Upper lobe of left lung (tissue), 6 donors: ENCODE measurements around the gene WRNIP1. TPM values are rescaled to one million over a fixed set of nuclear protein-coding genes. Genes with fewer than 3 reads are reported as not detected.
A peak's percentile ranks its signal among the peaks of the same experiment; 100 is the strongest.

Experiments
- ATAC-seq, 2 donors: fragments of 200-7000 bp; cut with Tn5 transposase; one replicate each; pipeline ENCODE4 v1.9.1; 2022; ENCODE audit warnings: mild to moderate bottlenecking in 2 of 2, moderate library complexity in 2 of 2; ENCODE audit not compliant: low FRiP score in 2 of 2
- DNase-seq, 2 donors: peaks; one replicate each; pipeline ENCODE4 v3.0.0-alpha.2; 2019 to 2020
- H3K27ac ChIP-seq, 4 donors: fragments of 200-600 bp; sonication (generic); one replicate each; pipeline ENCODE4 v1.5.1; 2016 to 2019
- H3K27me3 ChIP-seq, 4 donors: fragments of 200-600 bp; sonication (generic); one replicate each; pipeline ENCODE4 v1.5.1; 2017 to 2019
- H3K36me3 ChIP-seq, 4 donors: fragments of 200-600 bp; sonication (generic); one replicate each; pipeline ENCODE4 v1.5.1; 2016 to 2019
- H3K4me1 ChIP-seq, 4 donors: fragments of 200-600 bp; sonication (generic); one replicate each; pipeline ENCODE4 v1.5.1; 2018 to 2019
- H3K4me3 ChIP-seq, 4 donors: fragments of 200-600 bp; sonication (generic); one replicate each; pipeline ENCODE4 v1.5.1; 2017 to 2019; ENCODE audit warnings: mild to moderate bottlenecking in 2 of 4, moderate library complexity in 1 of 4
- H3K9me3 ChIP-seq, 4 donors: fragments of 200-600 bp; sonication (generic); one replicate each; pipeline ENCODE4 v1.5.1; 2018 to 2019
- EP300 ChIP-seq, 4 donors: sonication (generic); formaldehyde crosslinking; IDR thresholded peaks; one replicate each; pipeline ENCODE4 v1.5.1; 2017; ENCODE audit warnings: antibody characterized with exemption in 4 of 4, control low read depth in 2 of 4
- POLR2A ChIP-seq, 4 donors: fragments of 450-650 bp; IDR thresholded peaks; one replicate each; pipeline ENCODE4 v1.5.1; 2016 to 2017; ENCODE audit warnings: antibody characterized with exemption in 4 of 4, mild to moderate bottlenecking in 2 of 4
- POLR2AphosphoS5 ChIP-seq, 2 donors: sonication (generic); formaldehyde crosslinking; IDR thresholded peaks; one replicate each; pipeline ENCODE4 v1.5.1; 2017; ENCODE audit warnings: antibody characterized with exemption in 2 of 2
- WGBS, 2 donors: methylation state at CpG; one replicate each; pipeline ENCODE4 v1.1.5; 2017 to 2018; 5-methylcytosine and 5-hydroxymethylcytosine counted together
- total RNA-seq, 6 donors: library from RNA; depleted of rRNA in 4 of 6; stranded (reverse); fragments of >200 nt in 4 of 6; gene quantifications; one replicate each; pipeline versions ENCODE4 v1.1.0 to v1.2.1, GENCODE V29; 2016 to 2021
- TF ChIP-seq, protein P1 (sequence below), 6 experiments: fragments of 450-650 bp in 4 of 6; fragments of 200-600 bp in 2 of 6; sonication (generic) in 2 of 6; IDR thresholded peaks; one replicate each; pipeline ENCODE4 v1.5.1; 2016 to 2019; ENCODE audit warnings: antibody characterized with exemption in 6 of 6
- donor health status: DM: no; HTN: no; CAD: no; lungs with moderate emphysema.
- donor health status: DM: no; HTN: yes; CAD: no; lungs with severe emphysema.

WRNIP1 gene
- total RNA-seq, 6 donors from 2014 or later = 38.7 to 101 (median 59.2) TPM

DNA sequence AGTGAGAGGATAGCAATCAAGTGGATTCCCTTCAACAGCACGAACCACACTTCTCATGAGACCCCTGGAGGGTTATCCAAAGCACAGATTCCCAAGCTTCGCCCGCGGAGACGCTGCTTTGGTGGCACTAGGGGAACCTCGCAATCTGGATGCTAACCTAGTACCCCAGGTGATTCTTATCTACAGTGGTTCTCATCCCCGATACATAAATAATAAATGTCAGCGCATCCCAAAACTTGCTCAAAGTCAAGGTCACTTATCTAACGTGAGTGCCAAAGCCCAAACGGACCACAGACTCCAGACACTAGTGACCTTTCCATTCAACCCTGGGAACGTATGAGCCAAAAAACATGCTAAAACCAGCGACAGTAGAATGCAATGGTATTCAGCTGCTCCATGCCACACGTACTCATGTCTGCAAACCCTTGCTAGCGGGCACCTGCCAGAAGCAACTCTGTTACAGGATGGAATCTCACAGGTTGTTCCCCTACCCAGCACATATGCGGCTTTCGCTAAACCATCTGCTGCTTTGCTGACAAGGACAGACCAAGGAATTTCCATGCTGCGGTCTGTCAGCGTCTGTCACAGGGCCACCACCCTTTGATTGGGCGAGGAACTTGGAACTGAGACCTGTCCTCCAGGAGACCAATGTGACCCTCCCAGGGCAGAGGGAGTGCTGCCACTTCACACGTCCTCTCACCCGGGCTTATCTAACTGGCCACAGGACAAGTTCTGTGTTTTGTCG lies 31.3 kb upstream of the WRNIP1 start:
- H3K4me1 ChIP-seq = peaks cover 7 to 11% (median 10%) of the 10 kb centered on the region in 4 donors
- H3K27me3 ChIP-seq = no peaks in the 10 kb centered on the region
- no peaks in the 10 kb centered on the region for H3K9me3 ChIP-seq
- DNase-seq (no peak), ATAC-seq (no peak)
- peak overlapping the region in 1 of 4 donors; percentile 48 for H3K27ac ChIP-seq
- TF ChIP-seq POLR2A (IDR thresholded peaks at IDR 0.05) = no peak
- TF ChIP-seq, protein P1, sequence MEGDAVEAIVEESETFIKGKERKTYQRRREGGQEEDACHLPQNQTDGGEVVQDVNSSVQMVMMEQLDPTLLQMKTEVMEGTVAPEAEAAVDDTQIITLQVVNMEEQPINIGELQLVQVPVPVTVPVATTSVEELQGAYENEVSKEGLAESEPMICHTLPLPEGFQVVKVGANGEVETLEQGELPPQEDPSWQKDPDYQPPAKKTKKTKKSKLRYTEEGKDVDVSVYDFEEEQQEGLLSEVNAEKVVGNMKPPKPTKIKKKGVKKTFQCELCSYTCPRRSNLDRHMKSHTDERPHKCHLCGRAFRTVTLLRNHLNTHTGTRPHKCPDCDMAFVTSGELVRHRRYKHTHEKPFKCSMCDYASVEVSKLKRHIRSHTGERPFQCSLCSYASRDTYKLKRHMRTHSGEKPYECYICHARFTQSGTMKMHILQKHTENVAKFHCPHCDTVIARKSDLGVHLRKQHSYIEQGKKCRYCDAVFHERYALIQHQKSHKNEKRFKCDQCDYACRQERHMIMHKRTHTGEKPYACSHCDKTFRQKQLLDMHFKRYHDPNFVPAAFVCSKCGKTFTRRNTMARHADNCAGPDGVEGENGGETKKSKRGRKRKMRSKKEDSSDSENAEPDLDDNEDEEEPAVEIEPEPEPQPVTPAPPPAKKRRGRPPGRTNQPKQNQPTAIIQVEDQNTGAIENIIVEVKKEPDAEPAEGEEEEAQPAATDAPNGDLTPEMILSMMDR (IDR thresholded peaks at IDR 0.05) = no peak
- no peak for TF ChIP-seq POLR2AphosphoS5 (IDR thresholded peaks at IDR 0.05)
- no peak for TF ChIP-seq EP300 (IDR thresholded peaks at IDR 0.05)
- no peak overlapping the region for H3K4me3 ChIP-seq
- WGBS, 2 donors = 87 to 90% methylated on average over 22 of the region's 22 CpGs
- H3K36me3 ChIP-seq = no peaks in the 10 kb centered on the region

DNA sequence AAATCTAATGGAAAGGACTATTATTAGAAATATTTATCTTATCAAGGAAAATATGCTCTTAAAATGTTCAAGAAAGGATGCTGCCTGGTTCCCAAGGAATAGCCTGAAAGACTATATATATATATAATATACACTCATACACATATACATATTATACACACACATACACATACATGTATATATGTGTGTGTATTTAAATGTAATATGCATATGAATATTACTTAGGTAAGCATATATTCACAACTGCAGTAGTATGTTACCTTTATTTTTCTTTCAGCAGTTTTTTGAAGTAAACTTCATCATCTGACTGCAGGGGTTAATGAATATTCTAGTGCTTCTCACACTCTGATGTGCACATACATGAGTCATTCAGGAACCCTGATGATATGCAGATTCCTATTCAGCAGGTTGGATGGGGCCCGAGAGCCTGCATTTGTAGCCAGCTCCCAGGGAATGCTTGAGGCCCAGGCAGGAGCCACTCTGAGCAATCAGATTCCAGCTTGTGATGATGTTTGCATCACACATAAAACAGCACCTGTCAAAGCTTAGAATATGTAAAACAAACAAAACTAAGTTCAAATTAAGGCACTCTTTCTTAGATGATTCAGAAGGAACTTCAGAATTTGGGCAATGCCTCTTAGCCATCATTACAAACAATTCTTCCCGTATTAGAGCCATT lies 30.6 kb upstream of the WRNIP1 start:
- DNase-seq (no peak), ATAC-seq (no peak)
- peaks cover 7 to 11% (median 10%) of the 10 kb centered on the region in 4 donors for H3K4me1 ChIP-seq
- TF ChIP-seq POLR2A (IDR thresholded peaks at IDR 0.05) = no peak
- TF ChIP-seq, protein P1 (IDR thresholded peaks at IDR 0.05) = no peak
- no peak for TF ChIP-seq POLR2AphosphoS5 (IDR thresholded peaks at IDR 0.05)
- TF ChIP-seq EP300 (IDR thresholded peaks at IDR 0.05) = no peak
- H3K27me3 ChIP-seq = no peaks in the 10 kb centered on the region
- no peaks in the 10 kb centered on the region for H3K9me3 ChIP-seq
- H3K27ac ChIP-seq = no peak overlapping the region
- no peaks in the 10 kb centered on the region for H3K36me3 ChIP-seq
- no peak overlapping the region for H3K4me3 ChIP-seq
- 84 to 91% methylated on average over 2 of the region's 2 CpGs for WGBS, 2 donors

DNA sequence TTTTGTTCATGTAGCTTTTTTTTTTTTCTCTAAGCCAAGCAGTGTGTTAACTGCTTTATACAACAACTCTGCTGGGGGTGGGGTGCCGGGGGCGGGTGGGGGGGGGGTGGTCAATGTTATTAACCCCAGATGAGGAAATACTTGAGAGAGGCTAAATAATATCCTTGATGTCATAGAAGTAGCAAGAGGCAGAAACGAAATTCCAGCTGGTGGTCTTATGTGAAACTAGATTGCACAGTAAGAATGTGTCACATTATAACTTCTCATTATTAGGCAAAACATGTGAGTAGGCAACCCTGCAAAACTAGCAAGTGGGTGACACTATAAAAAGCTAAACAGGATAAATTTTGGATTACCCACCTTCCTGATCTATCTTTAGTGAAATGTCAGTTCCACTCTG lies 27.3 kb upstream of the WRNIP1 start:
- TF ChIP-seq POLR2AphosphoS5 (IDR thresholded peaks at IDR 0.05) (no peak), POLR2A (IDR thresholded peaks at IDR 0.05) (no peak), EP300 (IDR thresholded peaks at IDR 0.05) (no peak)
- TF ChIP-seq, protein P1 (IDR thresholded peaks at IDR 0.05) = no peak
- 32 to 58% methylated on average over 3 of the region's 3 CpGs for WGBS, 2 donors
- Histone ChIP-seq H3K36me3 (no peaks in the 10 kb centered on the region), H3K4me1 (peaks cover 0 to 7% (median 4%) of the 10 kb centered on the region in 4 donors), H3K4me3 (no peak overlapping the region), H3K27ac (no peak overlapping the region), H3K9me3 (no peaks in the 10 kb centered on the region), H3K27me3 (no peaks in the 10 kb centered on the region)
- no peak for DNase-seq
- no peak for ATAC-seq

DNA sequence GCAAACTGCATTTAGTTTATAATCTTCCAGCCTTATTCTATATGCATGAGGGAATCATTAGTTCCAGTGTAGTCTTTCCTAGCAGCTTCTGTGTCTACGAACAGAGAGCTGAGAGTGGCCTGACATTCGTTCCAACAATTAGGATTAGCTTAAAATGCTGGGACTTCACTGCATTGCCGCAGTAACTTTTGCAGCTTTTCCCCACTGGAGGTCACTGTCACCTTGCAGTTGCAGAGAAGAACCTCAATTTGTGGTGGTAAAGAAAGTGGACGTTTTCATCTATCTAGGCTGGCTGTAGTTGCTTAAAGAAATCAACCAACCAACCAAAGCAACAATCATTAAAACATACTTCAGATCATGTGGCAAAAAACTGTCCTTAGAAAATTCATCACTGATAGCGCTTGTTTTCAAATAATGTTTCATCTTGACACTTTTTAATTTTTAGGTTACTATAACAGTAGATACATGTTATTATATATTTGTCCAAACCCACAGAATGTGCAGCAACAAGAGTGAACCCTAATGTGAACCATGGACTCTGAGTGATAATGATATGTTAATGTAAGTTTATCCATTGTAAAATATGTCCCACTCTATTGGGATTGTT lies 26.7 kb upstream of the WRNIP1 start:
- Histone ChIP-seq H3K36me3 (no peaks in the 10 kb centered on the region), H3K4me3 (no peak overlapping the region), H3K9me3 (no peaks in the 10 kb centered on the region), H3K27ac (no peak overlapping the region), H3K27me3 (no peaks in the 10 kb centered on the region), H3K4me1 (peaks cover 0 to 2% (median under 1%) of the 10 kb centered on the region in 4 donors)
- no peak for DNase-seq
- ATAC-seq = peak in 1 of 2 donors; percentile 59
- WGBS, 2 donors = 28 to 29% methylated on average over 5 of the region's 5 CpGs
- TF ChIP-seq, protein P1 (IDR thresholded peaks at IDR 0.05) = peak; percentile 31 to 67 (median 46)
- TF ChIP-seq POLR2AphosphoS5 (IDR thresholded peaks at IDR 0.05) (no peak), POLR2A (IDR thresholded peaks at IDR 0.05) (no peak)
